K562 (cell line): ENCODE data around the gene PFKP. TPM values are rescaled to one million over a fixed set of nuclear protein-coding genes. Genes with fewer than 3 reads are reported as not detected.

Source experiments
- ADNP ChIP-seq: fragments of 200-800 bp; sonication (Bioruptor generic); IDR thresholded peaks from 2 replicates; pipeline ENCODE4 v1.6.1; 2016; ENCODE audit warnings: missing genetic modification characterization, missing compliant biosample characterization
- ARID2 ChIP-seq: fragments of 450-650 bp; IDR thresholded peaks from 2 replicates; pipeline ENCODE4 v1.6.1; 2017; ENCODE audit warnings: antibody characterized with exemption, mild to moderate bottlenecking
- ATF1 ChIP-seq, 2 experiments: fragments of 450-650 bp in 1 of 2; IDR thresholded peaks; 2 replicates each; pipeline ENCODE4 v1.6.1; 2016; ENCODE audit warnings: missing compliant biosample characterization in 1 of 2, missing genetic modification characterization in 1 of 2
- BHLHE40 ChIP-seq: IDR thresholded peaks from 2 replicates; pipeline ENCODE4 v1.6.1; 2011; ENCODE audit warnings: low read length, improper control_type of control experiment
- BRD9 ChIP-seq: fragments of 450-650 bp; IDR thresholded peaks from 2 replicates; pipeline ENCODE4 v1.6.1; 2018; ENCODE audit warnings: low read depth; ENCODE audit not compliant: partially characterized antibody
- C11orf30 ChIP-seq: fragments of 450-650 bp; IDR thresholded peaks from 2 replicates; pipeline ENCODE4 v1.6.1; 2016; ENCODE audit warnings: low read depth, mild to moderate bottlenecking
- CEBPG ChIP-seq, 3 experiments: fragments of 200-800 bp in 1 of 3; sonication (Bioruptor generic) in 1 of 3; sonication (generic) in 1 of 3; formaldehyde crosslinking in 1 of 3; IDR thresholded peaks in 2 of 3; conservative IDR thresholded peaks in 1 of 3; 2 replicates each; pipeline versions ENCODE4 v1.6.1 to v1.8.0; 2016 to 2022; ENCODE audit warnings: missing compliant biosample characterization in 2 of 3, missing genetic modification characterization in 2 of 3, mild to moderate bottlenecking in 1 of 3, missing genetic modification reagents in 1 of 3
- DACH1 ChIP-seq: fragments of 450-650 bp; IDR thresholded peaks from 2 replicates; pipeline ENCODE4 v1.6.1; 2018; ENCODE audit not compliant: partially characterized antibody
- DMBX1 ChIP-seq: fragments of 250-450 bp; sonication (Bioruptor Pico); IDR thresholded peaks from 2 replicates; pipeline ENCODE4 v1.8.0; 2022; ENCODE audit warnings: inconsistent platforms, mild to moderate bottlenecking, moderate library complexity, borderline replicate concordance
- E2F1 ChIP-seq: sonication (generic); formaldehyde crosslinking; IDR thresholded peaks from 2 replicates; pipeline ENCODE4 v1.8.1; 2023; ENCODE audit warnings: mild to moderate bottlenecking, missing genetic modification reagents, moderate library complexity
- ELF2 ChIP-seq: fragments of 250-450 bp; sonication (Bioruptor Pico); IDR thresholded peaks from 2 replicates; pipeline ENCODE4 v1.5.0; 2021; ENCODE audit warnings: mild to moderate bottlenecking
- ELK3 ChIP-seq: fragments of 450-650 bp; formaldehyde crosslinking; IDR thresholded peaks from 2 replicates; pipeline ENCODE4 v1.4.0; 2020; ENCODE audit warnings: mild to moderate bottlenecking
- MBD1 ChIP-seq: fragments of 250-450 bp; sonication (Bioruptor Pico); IDR thresholded peaks from 2 replicates; pipeline ENCODE4 v1.8.0; 2022; ENCODE audit warnings: inconsistent platforms
- PCBP2 ChIP-seq: fragments of 200-400 bp; formaldehyde crosslinking; IDR thresholded peaks from 2 replicates; pipeline ENCODE4 v1.6.1; 2018; ENCODE audit warnings: low read length, low read depth, mild to moderate bottlenecking, moderate library complexity; ENCODE audit not compliant: poor library complexity, severe bottlenecking
- SETDB1 ChIP-seq: IDR thresholded peaks from one replicate; pipeline ENCODE4 v1.6.1; 2012; ENCODE audit warnings: low read length, control low read depth, inconsistent platforms
- TEAD2 ChIP-seq: fragments of 450-650 bp; IDR thresholded peaks from 2 replicates; pipeline ENCODE4 v1.6.1; 2016; ENCODE audit warnings: missing genetic modification characterization, control low read depth, missing compliant biosample characterization
- ZNF3 ChIP-seq: fragments of 250-450 bp; sonication (Bioruptor Pico); IDR thresholded peaks from 2 replicates; pipeline ENCODE4 v1.5.0; 2021; ENCODE audit warnings: mild to moderate bottlenecking, moderate library complexity
- ZNF316 ChIP-seq: fragments of 450-650 bp; IDR thresholded peaks from 2 replicates; pipeline ENCODE4 v1.6.1; 2016
- ZNF507 ChIP-seq: conservative IDR thresholded peaks from 2 replicates; pipeline ENCODE4 v1.6.1; 2017; ENCODE audit warnings: missing genetic modification characterization, missing compliant biosample characterization
- ZNF75A ChIP-seq: fragments of 450-650 bp; formaldehyde crosslinking; IDR thresholded peaks from 2 replicates; pipeline ENCODE4 v1.4.0; 2020; ENCODE audit warnings: mild to moderate bottlenecking
- polyA plus RNA-seq, 8 experiments: library from polyadenylated mRNA; depleted of rRNA in 4 of 8; stranded (reverse) in 5 of 8; unstranded in 3 of 8; fragments of >200 nt; fragmentation: Nextera tagmentation in 2 of 8; fragmentation: Illumina TruSeq in 1 of 8; extraction: Ambion mirVana in 2 of 8; extraction: Trizol in 1 of 8; gene quantifications; 2 replicates each; pipeline versions ENCODE4 v1.2.1 to v1.2.3, GENCODE V29; 2011 to 2014; ENCODE audit warnings: inconsistent platforms in 1 of 8, missing spikeins in 1 of 8
- total RNA-seq, 7 experiments: library from RNA; depleted of rRNA in 6 of 7; stranded (reverse); fragments of >200 nt in 6 of 7; fragmentation: Illumina TruSeq in 2 of 7; extraction: Trizol in 2 of 7; gene quantifications; 2 replicates each; pipeline versions ENCODE4 v1.2.1 to v1.2.3, GENCODE V29; 2011 to 2021; ENCODE audit warnings: low replicate concordance in 1 of 7
- TF ChIP-seq, protein P1 (sequence below): fragments of 250-450 bp; sonication (Bioruptor Pico); IDR thresholded peaks from 2 replicates; pipeline ENCODE4 v1.5.0; 2022; ENCODE audit warnings: mild to moderate bottlenecking

Gene PFKP
- total and polyA plus RNA-seq, 9 of the 15 experiments (the other 6 are each of a cell fraction or from before 2014, with no cell fraction given): 23.5 to 116 (median 62.1) TPM

- TF ChIP-seq ATF1 (CRISPR knock-in tag; IDR thresholded peaks at IDR 0.05) (no peak), ATF1 (tag; IDR thresholded peaks at IDR 0.05) (peak; percentile 51; the same call in 1 of the 2 replicates), E2F1 (CRISPR knock-in tag) (no peak), BHLHE40 (no peak), PCBP2 (no peak), C11orf30 (peak; percentile 71), ZNF3 (CRISPR knock-in tag) (no peak), DACH1 (no peak), ZNF507 (tag) (no peak), ELF2 (CRISPR knock-in tag) (no peak), SETDB1 (no peak), BRD9 (no peak), ZNF75A (CRISPR knock-in tag) (no peak), ELK3 (CRISPR knock-in tag) (no peak), TEAD2 (tag) (no peak), MBD1 (CRISPR knock-in tag) (no peak), ADNP (tag) (0 out of 2 replicates have a peak, but pooled peaks have one; percentile 41), ZNF316 (peak; percentile 53), ARID2 (peak; percentile 32; the same call in 1 of the 2 replicates), CEBPG (CRISPR knock-in tag; IDR thresholded peaks at IDR 0.05) (no peak), CEBPG (tag; conservative IDR thresholded peaks at IDR 0.05 in 1 of 2, IDR thresholded peaks at IDR 0.05 in 1 of 2) (no peak), DMBX1 (no peak)
- TF ChIP-seq, protein P1, sequence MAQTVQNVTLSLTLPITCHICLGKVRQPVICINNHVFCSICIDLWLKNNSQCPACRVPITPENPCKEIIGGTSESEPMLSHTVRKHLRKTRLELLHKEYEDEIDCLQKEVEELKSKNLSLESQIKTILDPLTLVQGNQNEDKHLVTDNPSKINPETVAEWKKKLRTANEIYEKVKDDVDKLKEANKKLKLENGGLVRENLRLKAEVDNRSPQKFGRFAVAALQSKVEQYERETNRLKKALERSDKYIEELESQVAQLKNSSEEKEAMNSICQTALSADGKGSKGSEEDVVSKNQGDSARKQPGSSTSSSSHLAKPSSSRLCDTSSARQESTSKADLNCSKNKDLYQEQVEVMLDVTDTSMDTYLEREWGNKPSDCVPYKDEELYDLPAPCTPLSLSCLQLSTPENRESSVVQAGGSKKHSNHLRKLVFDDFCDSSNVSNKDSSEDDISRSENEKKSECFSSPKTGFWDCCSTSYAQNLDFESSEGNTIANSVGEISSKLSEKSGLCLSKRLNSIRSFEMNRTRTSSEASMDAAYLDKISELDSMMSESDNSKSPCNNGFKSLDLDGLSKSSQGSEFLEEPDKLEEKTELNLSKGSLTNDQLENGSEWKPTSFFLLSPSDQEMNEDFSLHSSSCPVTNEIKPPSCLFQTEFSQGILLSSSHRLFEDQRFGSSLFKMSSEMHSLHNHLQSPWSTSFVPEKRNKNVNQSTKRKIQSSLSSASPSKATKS: no peak
Measured at GRCh38 chr10:3043512-3044368, 23.6 kb upstream of the PFKP start (continued).
